Uterus (tissue), 4 donors: ENCODE results near the gene GRIK3. TPM values are rescaled to one million over a fixed set of nuclear protein-coding genes. Genes with fewer than 3 reads are reported as not detected.
"Not testable (repeated sequence)": the region's sequence is repeated elsewhere in the genome, so short reads cannot be mapped to it uniquely, and the experiment has no call there.

Experiments used
- DNase-seq, 2 donors: peaks; one replicate each; pipeline ENCODE4 v3.0.0-alpha.2; 2019 to 2020
- H3K27ac ChIP-seq, 2 donors: fragments of 200-600 bp; sonication (generic); 1 replicate in 1 of 2; 2 replicates in 1 of 2; pipeline ENCODE4 v1.5.1; 2016 to 2018
- H3K27me3 ChIP-seq, 2 donors: fragments of 200-600 bp; sonication (generic); one replicate each; pipeline ENCODE4 v1.5.1; 2018 to 2019; ENCODE audit warnings: control low read depth in 1 of 2
- H3K36me3 ChIP-seq, 2 donors: fragments of 200-600 bp; sonication (generic); one replicate each; pipeline ENCODE4 v1.5.1; 2019; ENCODE audit warnings: control low read depth in 1 of 2
- H3K4me1 ChIP-seq, 2 donors: fragments of 200-600 bp; sonication (generic); one replicate each; pipeline ENCODE4 v1.5.1; 2018 to 2019; ENCODE audit warnings: control low read depth in 1 of 2
- H3K4me3 ChIP-seq, 2 donors: fragments of 200-600 bp; sonication (generic); 1 replicate in 1 of 2; 2 replicates in 1 of 2; pipeline ENCODE4 v1.5.1; 2018 to 2019; ENCODE audit warnings: mild to moderate bottlenecking in 1 of 2
- H3K9me3 ChIP-seq, 2 donors: fragments of 200-600 bp; sonication (generic); one replicate each; pipeline ENCODE4 v1.5.1; 2019; ENCODE audit warnings: control low read depth in 1 of 2
- POLR2A ChIP-seq, 2 donors: fragments of 450-650 bp; IDR thresholded peaks; one replicate each; pipeline ENCODE4 v1.6.1; 2016; ENCODE audit warnings: antibody characterized with exemption in 2 of 2, mild to moderate bottlenecking in 1 of 2, moderate library complexity in 1 of 2
- intact Hi-C: fragments of 100-400 bp; cut with DNase I; formaldehyde crosslinking; loops from one replicate; pipeline ENCODE4 v1.15.1; 2023; ENCODE audit warnings: low total_unique reads
- total RNA-seq, 4 donors: library from RNA; depleted of rRNA in 3 of 4; stranded (reverse); fragments of >200 nt in 3 of 4; gene quantifications; one replicate each; pipeline versions ENCODE4 v1.1.0 to v1.2.4, GENCODE V29; 2014 to 2023
- TF ChIP-seq, protein P1 (sequence below), 4 experiments: fragments of 200-600 bp in 2 of 4; fragments of 450-650 bp in 2 of 4; sonication (generic) in 2 of 4; IDR thresholded peaks; one replicate each; pipeline ENCODE4 v1.5.1; 2016 to 2019; ENCODE audit warnings: antibody characterized with exemption in 4 of 4, mild to moderate bottlenecking in 2 of 4, moderate library complexity in 1 of 4
- donor health status: DM: yes; HTN: yes; CAD: no.

GRIK3 gene
- 1 to 10 TPM in 1 of 4 donors, under 1 TPM in 1, not detected in 2; 0.52 to 1.6 TPM for total RNA-seq

DNA sequence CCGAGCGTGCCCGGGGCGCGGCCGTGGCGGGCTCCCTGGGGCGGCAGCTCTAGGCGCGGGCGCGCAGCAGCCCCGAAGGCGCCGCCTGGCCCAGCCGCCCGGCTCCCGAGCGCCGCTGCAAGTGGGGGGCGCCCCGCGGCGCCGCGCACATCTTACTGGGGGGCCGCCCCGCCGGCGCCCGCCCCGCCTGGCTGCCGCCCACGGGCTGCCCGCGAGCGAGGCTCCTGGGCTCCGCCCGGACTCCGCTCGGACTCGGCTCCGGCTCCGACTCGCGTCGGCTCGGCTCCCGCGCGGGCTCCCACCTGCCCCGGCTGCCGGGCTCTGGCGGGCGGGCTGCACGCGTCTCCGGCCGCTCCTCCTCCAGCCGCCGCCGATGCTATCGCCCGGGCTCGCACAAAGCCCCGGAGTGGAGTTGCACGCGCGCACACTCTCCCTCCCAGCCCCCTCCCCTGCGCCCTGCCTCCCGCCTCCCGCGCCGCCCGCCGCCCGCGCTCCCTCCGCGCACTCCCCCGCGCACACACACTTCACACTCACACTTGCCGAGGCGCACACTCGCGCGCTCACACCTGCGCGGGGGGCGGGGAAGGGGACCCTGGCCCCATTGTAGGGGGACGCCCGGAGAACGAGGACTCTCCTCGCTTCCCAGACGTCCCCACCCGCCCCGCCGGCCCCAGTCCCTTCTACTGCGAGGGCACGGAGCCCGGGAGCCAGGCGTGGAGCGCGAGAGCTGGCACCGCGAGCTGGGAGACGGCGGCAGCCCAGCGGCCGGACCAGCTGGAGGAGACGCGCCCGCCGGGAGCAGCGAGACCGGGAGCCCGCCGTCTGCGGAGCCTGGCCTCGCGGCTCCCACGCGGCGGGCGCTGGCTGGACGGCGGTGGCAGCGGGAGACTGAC is at the start of gene GRIK3:
TSS of gene GRIK3 (minus strand) at position 395 of the 893 bp plus-strand sequence. CDS start 407 bp downstream, outside the sequence.
- peaks cover 0 to 57% of the 10 kb centered on the region in 2 donors for H3K27me3 ChIP-seq
- H3K4me3 ChIP-seq, result no peak within 1 kb of the TSS
- TF ChIP-seq, protein P1, sequence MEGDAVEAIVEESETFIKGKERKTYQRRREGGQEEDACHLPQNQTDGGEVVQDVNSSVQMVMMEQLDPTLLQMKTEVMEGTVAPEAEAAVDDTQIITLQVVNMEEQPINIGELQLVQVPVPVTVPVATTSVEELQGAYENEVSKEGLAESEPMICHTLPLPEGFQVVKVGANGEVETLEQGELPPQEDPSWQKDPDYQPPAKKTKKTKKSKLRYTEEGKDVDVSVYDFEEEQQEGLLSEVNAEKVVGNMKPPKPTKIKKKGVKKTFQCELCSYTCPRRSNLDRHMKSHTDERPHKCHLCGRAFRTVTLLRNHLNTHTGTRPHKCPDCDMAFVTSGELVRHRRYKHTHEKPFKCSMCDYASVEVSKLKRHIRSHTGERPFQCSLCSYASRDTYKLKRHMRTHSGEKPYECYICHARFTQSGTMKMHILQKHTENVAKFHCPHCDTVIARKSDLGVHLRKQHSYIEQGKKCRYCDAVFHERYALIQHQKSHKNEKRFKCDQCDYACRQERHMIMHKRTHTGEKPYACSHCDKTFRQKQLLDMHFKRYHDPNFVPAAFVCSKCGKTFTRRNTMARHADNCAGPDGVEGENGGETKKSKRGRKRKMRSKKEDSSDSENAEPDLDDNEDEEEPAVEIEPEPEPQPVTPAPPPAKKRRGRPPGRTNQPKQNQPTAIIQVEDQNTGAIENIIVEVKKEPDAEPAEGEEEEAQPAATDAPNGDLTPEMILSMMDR (IDR thresholded peaks at IDR 0.05), result no peak
- no peak for TF ChIP-seq POLR2A (IDR thresholded peaks at IDR 0.05)
- H3K36me3 ChIP-seq, result no peaks in the 10 kb centered on the region
- intact Hi-C loops, result no loop called here
- DNase-seq, result no peak
- no peaks in the 10 kb centered on the region for H3K9me3 ChIP-seq
- H3K4me1 ChIP-seq, result peaks cover 0 to 5% of the 10 kb centered on the region in 2 donors
- no peak within 1 kb of the TSS for H3K27ac ChIP-seq

DNA sequence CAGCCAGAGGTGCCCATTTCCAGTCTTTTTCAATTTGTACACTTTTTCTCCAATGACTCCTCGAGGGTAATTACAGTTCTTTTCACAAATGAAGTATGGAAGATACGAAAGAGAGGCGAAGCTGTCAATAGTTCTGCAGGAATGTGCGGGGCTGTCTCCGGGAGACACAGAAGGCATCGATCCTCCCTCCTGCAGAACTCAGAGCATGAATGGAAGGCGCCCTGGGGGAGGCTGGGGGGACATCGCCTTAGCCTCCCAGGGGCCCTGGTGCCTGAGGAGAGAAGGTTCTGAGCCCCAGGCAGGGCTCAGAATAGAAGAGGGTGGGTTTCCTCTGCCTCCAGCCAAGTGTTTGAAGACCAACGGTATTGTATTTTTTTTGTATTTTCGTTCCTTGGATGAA is 49.7 kb upstream of the GRIK3 start:
- H3K4me3 ChIP-seq, result no peak overlapping the region
- DNase-seq, result no peak
- no peaks in the 10 kb centered on the region for H3K9me3 ChIP-seq
- no peak overlapping the region for H3K27ac ChIP-seq
- no peaks in the 10 kb centered on the region for H3K27me3 ChIP-seq
- intact Hi-C loops, result no loop called here
- TF ChIP-seq, protein P1 (IDR thresholded peaks at IDR 0.05), result no peak
- no peak for TF ChIP-seq POLR2A (IDR thresholded peaks at IDR 0.05)
- no peaks in the 10 kb centered on the region for H3K36me3 ChIP-seq
- H3K4me1 ChIP-seq, result no peaks in the 10 kb centered on the region

- DNase-seq, result no peak
- H3K4me3 ChIP-seq, result no peak overlapping the region
- no peaks in the 10 kb centered on the region for H3K36me3 ChIP-seq
- no peaks in the 10 kb centered on the region for H3K4me1 ChIP-seq
- no peaks in the 10 kb centered on the region for H3K9me3 ChIP-seq
- H3K27ac ChIP-seq, result no peak overlapping the region
- intact Hi-C loops, result no loop called here
- TF ChIP-seq POLR2A (IDR thresholded peaks at IDR 0.05), result no peak
- TF ChIP-seq, protein P1 (IDR thresholded peaks at IDR 0.05), result no peak
- H3K27me3 ChIP-seq, result no peaks in the 10 kb centered on the region
Observed at GRCh38 chr1:37083603-37084002, 49.3 kb upstream of the GRIK3 start.

DNA sequence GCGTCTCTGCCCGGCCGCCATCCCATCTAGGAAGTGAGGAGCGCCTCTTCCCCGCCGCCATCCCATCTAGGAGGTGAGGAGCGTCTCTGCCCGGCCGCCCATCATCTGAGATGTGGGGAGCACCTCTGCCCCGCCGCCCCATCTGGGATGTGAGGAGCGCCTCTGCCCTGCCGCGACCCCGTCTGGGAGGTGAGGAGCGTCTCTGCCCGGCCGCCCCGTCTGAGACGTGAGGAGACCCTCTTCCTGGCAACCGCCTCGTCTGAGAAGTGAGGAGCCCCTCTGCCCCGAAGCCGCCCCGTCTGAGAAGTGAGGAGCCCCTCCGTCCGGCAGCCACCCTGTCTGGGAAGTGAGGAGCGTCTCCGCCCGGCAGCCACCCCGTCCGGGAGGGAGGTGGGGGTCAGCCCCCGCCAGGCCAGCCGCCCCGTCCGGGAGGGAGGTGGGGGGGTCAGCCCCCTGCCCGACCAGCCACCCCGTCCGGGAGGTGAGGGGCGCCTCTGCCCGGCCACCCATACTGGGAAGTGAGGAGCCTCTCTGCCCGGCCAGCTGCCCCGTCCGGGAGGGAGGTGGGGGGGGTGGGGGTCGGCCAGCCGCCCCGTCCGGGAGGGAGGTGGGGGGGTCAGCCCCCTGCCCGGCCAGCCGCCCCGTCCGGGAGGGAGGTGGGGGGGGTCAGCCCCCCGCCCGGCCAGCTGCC is 46.1 kb upstream of the GRIK3 start:
- DNase-seq, H3K9me3 ChIP-seq, intact Hi-C loops, H3K27me3 ChIP-seq, H3K4me3 ChIP-seq, H3K27ac ChIP-seq, H3K36me3 ChIP-seq, H3K4me1 ChIP-seq: not testable (repeated sequence)

- H3K4me3 ChIP-seq, result no peak overlapping the region
- H3K27me3 ChIP-seq, result no peaks in the 10 kb centered on the region
- H3K36me3 ChIP-seq, result no peaks in the 10 kb centered on the region
- intact Hi-C loops, result no loop called here
- no peak for DNase-seq
- H3K27ac ChIP-seq, result no peak overlapping the region
- no peaks in the 10 kb centered on the region for H3K4me1 ChIP-seq
- H3K9me3 ChIP-seq, result no peaks in the 10 kb centered on the region
- TF ChIP-seq, protein P1 (IDR thresholded peaks at IDR 0.05), result no peak
- no peak for TF ChIP-seq POLR2A (IDR thresholded peaks at IDR 0.05)
Observed at GRCh38 chr1:37078866-37079265, 44.6 kb upstream of the GRIK3 start.
